NCI-H345 (cell line): Measurements from ENCODE around the gene MLN.

Experiments
- DNase-seq: peaks from one replicate; lab custom pipeline; 2025; lab: John Stamatoyannopoulos, UW

MLN gene

DNA sequence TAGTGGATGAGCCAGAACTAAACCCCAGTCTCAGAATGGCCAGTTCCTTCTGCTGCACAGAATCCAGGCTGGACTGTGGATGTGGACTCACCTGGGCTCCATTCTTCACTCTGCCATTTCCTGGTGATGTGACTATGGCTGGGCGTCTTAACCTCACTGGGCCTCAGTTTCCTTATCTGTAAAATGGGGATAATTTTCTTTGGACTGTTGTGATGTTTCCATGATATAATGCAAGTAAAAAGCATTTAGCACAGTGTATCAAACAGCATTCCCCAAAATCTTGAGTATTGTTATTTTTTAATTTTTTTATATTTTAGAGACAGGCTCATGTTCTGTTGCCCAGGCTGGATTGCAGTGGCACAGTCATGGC is 51.2 kb downstream of the MLN start:
- DNase-seq = no peak

DNA sequence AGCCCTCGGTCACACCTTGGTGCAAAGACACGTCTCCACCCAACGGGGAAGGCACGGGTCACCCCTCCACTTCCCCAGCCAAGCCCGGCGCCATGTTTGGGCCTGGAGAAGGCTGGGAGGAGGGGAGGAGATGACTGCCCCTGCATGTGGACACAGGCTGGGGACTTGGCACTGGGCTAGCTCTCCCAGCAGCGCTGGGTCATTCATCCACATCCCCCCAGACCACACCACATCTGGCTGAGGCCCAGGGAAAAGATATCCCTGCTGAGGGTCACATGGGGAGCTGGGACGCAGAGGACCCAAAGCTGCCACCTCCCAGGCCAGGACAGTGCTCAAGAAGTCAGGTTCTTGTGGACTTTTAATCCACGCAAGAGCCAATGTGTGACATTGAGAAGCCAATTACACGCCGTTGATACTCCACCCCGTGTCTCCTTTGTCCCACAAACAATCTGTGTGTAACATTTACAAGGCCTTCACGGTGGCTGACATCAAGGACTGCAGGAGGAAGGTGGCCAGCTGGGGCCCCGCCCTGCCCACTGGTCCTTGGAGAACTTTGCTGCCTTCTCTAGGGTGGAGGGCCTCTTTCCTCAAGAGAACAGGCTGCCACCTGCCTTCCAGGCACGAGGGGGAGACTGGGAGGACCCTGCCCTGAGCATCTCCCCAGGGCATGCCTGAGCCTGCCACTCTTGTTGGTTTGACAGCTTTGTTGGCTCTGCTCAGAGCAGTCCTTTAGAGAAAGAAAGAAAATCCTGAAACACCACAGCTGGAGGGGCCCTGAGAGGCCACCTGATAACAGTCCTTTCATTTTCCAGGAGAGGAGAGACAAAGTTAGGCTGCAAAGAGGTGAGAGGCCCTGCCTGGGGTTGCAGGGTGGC is 51.8 kb downstream of the MLN start:
- DNase-seq = peak; percentile 94

DNA sequence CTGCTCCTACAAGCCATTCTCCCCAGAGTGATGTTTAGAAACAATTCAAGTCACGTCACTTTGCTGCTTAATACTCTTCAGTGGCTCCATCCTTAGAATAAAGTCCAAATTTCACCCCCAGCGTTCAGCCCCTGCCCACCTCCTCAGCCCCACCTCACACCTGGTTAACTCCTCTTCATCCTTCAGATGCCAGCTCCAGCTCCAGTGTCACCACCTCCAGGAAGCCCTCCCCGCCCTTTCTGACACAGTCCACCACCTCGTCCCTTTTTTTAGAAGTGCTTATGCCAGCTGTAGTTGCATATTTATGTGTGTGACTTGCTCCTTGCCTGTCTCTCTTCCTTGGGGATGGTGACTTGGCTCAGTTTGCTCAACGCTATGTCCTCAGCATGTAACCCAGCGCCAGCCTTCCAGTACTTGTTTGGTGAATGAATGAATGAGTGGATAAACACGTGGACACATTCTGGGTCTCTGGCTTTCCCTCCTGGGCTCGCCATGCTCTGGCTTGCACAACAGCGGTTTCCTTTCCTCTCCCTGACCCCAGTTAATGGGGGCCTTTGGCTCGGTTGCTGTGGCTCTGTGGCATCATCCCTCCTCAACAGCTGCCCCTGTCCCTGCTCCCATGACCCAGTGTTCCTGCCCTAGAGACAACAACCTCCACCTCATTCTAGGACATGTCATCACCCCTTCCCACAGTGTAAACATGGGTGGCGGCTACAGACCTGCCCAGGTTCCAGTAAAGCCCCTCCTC is 53.4 kb downstream of the MLN start:
- no peak for DNase-seq

DNA sequence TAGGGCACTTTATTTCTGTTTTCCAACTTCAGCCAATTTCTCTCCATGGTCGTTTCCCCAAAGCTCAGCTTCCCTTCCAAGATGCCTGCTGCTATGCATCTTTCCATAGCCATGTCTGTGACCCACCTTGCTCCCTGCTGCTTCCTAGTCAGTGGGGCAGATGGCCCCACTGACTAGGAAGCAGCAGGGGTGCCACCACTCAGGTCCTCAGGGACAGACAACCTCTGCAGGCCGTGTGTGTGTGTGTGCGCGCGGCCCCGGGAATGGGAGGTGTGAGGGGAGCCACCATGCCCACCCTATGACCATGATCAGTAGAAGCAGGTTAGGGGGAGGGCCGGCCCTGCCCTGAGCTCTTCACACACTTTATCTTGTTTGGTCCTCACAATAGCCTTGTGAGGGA is 54.4 kb downstream of the MLN start:
- no peak for DNase-seq

DNA sequence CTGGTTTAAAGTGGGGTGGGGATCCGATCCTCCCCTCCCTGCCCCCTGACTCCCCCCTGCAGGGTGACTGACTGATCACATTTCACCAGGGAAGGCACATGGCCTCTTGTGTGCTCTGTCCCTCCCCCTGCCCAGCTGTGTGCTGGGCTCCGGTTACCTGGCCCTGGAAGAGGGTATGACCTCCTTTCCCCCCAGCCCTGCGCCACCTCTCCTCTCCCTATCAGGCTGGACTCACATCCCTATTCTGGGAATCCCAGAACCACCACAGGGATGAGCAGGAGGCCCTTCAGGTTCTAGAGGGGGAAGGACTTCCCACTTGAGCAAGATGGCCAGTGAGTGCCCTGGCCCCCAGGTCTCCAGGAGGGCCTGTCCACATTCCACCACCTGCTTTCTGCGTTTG is 55.0 kb downstream of the MLN start:
- DNase-seq = no peak

DNA sequence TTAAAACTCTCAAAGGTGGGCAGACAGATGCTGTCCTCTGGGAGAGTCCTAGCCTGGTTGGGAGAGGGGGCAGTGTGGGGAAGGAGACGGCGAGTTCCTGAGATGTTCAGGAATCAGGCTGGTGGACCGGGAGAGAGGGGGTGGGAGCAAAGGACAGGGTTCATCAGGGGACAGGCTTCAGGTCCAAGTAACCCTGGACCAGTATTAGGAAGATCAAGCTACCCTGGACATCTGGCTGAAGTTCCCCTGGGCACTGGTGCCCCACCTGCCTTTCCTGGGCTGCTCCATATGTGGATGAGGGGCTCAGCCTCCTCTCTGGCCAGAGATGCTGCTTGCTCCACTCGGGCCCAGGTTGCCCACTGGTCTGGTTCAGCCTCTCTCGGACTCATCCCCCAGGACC is 56.0 kb downstream of the MLN start:
- no peak for DNase-seq

DNA sequence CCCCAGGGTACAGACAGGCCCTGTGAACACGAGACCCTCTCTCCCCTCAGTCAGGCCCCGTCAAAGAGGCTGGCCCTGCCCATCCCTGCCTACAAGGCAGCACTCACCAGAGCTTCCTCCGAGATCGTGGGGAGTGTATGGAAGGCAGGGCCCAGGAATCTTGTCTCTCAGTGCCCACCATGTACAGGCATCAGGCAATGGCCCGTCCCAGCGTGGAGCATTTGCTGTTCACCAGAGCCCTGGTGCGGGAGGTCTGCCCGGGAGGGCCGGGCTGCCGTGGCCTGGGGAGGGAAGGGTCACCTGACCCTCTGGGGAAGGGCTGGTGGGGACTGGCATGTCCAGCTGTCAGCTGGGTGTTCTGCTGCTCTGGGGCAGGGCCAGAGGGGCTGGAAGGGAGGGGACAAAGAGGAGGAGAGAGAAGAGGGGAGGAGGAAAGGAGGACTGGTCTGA is 57.1 kb downstream of the MLN start, which contains the start of gene IP6K3:
TSS of gene IP6K3 (minus strand) at position 255 of the 450 bp plus-strand sequence. CDS start 11,429 bp downstream, outside the sequence.
- DNase-seq = no peak

DNA sequence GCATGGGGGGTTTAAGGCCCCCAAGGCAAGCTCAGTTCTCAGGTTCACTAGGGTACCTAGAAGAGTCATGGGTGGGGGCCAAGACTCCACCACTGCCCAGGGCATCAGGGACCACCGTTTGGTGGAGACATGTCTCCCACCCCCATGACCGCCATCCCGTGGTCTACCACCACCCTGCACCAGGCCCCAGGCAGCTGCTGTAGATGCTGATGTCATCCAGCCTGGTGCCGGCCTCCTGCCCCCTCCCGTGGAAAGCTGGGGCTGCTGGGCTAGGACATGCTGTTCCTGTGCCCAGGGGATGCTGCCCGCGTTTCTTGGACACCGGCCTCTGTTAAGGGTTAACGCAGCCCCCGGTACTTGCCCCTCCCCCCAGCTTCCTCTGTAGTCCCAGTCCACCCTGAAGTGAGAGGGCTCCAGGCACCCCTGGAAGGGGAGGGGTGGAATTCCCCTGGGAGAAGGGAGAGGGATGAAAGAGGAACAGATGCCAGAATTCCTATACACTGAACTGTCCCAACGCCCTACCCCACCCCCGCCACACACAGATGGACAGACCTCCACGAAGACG is 57.7 kb downstream of the MLN start:
- DNase-seq = no peak

DNA sequence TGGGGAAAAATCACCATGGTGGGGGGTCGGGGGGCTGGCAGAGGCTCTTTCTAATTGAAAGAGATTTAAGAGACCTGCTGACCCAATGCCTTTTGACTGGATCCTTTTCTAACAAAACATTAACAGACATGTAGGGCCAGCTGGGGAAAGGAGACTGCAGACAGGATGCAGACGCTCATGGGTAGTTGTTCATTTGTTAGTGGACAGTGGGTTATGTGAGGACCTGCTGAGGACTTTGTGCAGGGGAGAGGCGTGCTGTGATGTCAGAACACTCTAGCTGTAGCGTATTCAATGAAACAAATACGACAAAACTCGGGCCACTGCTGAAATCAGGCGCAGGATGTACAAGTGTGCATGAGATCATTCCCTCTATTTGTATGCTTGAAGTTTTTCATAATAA is 58.3 kb downstream of the MLN start:
- no peak for DNase-seq

DNA sequence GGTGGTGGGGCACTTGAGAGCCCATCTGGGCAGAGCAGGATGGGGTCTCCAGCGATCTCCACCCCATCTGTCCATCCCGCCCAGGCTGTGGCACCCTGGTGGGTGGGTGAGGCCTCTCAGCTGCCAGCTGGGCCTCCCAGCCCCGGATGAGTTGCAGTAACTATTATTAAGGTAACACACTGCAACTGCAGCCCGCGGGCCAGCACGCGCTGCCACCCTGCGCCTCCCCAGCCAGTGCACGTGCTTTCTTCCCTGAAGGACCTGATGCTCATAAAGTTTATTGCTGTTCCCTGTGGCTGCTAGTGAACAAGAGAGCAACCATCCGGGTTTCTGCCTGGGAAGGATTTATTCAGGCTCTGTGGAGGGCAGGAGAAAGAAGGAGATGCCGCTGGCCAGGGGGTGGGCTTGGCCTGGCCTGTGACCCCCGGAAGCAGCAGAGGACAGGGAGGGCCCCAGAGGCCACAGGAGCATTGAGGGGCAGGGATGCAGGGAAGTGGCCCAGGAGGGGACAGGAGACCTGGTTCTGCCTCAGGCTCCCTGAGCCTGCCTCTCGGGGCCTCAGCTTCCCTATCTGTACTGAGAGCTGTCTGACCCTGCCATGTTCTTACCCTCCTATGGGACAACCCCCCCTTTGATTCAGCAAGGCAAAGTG is 58.8 kb downstream of the MLN start:
- DNase-seq = peak; percentile 85
